HG03521 (cell line): ENCODE results near the gene DIP2A.

Experiments used
- ATAC-seq: cut with Tn5 transposase; IDR thresholded peaks from one replicate; pipeline ENCODE4 v1.9.1; 2021; ENCODE audit warnings: mild to moderate bottlenecking, moderate library complexity; ENCODE audit not compliant: unreplicated experiment

DIP2A gene

GRCh38 chr21:46552865-46553379 is 94.2 kb downstream of the DIP2A start:
- no peak for ATAC-seq

- no peak for ATAC-seq
Observed at GRCh38 chr21:46553993-46554392, 95.3 kb downstream of the DIP2A start.

GRCh38 chr21:46554431-46555224 is 95.9 kb downstream of the DIP2A start:
- no peak for ATAC-seq

- ATAC-seq, result no peak
Observed at GRCh38 chr21:46555225-46555617, 96.5 kb downstream of the DIP2A start.

GRCh38 chr21:46555678-46556077 is 97.0 kb downstream of the DIP2A start:
- ATAC-seq, result no peak

GRCh38 chr21:46556802-46557201 is 98.1 kb downstream of the DIP2A start:
- no peak for ATAC-seq

GRCh38 chr21:46557469-46557868 is 98.8 kb downstream of the DIP2A start:
- no peak for ATAC-seq

- no peak for ATAC-seq
Observed at GRCh38 chr21:46557919-46558392, 99.3 kb downstream of the DIP2A start.

- ATAC-seq, result no peak
Observed at GRCh38 chr21:46559291-46559983, 100.7 kb downstream of the DIP2A start.

- ATAC-seq, result no peak
Observed at GRCh38 chr21:46560568-46561444, 102.1 kb downstream of the DIP2A start.

- ATAC-seq, result no peak
Observed at GRCh38 chr21:46561445-46562090, 102.9 kb downstream of the DIP2A start.

- ATAC-seq, result no peak
Observed at GRCh38 chr21:46562472-46562871, 103.8 kb downstream of the DIP2A start.

GRCh38 chr21:46562964-46563607 is 104.4 kb downstream of the DIP2A start:
- ATAC-seq, result no peak

- ATAC-seq, result no peak
Observed at GRCh38 chr21:46564391-46564790, 105.7 kb downstream of the DIP2A start.

GRCh38 chr21:46567348-46567747 is 108.7 kb downstream of the DIP2A start:
- no peak for ATAC-seq

- no peak for ATAC-seq
Observed at GRCh38 chr21:46568562-46568961, 109.9 kb downstream of the DIP2A start.

- ATAC-seq, result no peak
Observed at GRCh38 chr21:46569081-46569480, 110.4 kb downstream of the DIP2A start.

- ATAC-seq, result no peak
Observed at GRCh38 chr21:46570119-46570518, 111.4 kb downstream of the DIP2A start.

- no peak for ATAC-seq
Observed at GRCh38 chr21:46570631-46571030, 111.9 kb downstream of the DIP2A start.

GRCh38 chr21:46572850-46573249 is 114.2 kb downstream of the DIP2A start:
- no peak for ATAC-seq
